ENCODE data around the gene TPCN2.
A peak's percentile ranks its signal among the peaks of the same experiment; 100 is the strongest.

Gene TPCN2

DNA sequence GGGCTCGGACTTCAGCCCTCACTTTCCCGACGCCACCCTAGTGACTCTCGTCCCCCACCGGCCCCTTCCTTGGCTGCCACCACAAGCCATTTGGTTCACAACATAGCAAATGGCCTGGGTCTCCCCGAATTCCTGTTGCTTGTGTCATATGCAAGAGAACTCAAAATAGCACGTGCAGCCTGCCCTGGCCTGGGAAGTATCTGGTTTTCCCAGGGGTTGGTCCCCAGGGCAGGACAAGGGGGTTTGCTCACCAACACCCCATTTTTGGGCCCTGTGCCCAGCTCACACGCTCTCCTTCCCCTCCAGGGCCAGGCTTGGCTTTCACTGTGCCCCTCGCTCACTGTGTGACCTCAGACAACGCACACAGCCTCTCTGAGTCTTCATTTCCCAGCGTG, 12.8 kb upstream of the TPCN2 start:
- Histone ChIP-seq H2AK5ac (ENCODE audit: low read length, severe bottlenecking) (no peak overlapping the region), H2BK5ac (ENCODE audit: low read depth, low read length, poor library complexity, severe bottlenecking) (no peak overlapping the region), H4K91ac (ENCODE audit: low read length) (no peak overlapping the region), H3K4ac (ENCODE audit: low read depth in 1 of 2, low read length in 2 of 2) (no peak overlapping the region), H3K27ac (ENCODE audit: low read length, poor library complexity, severe bottlenecking) (no peak overlapping the region), H3K4me2 (ENCODE audit: low read length, poor library complexity, severe bottlenecking) (no peak overlapping the region), H3K18ac (ENCODE audit: low read depth in 1 of 2, low read length in 2 of 2) (peak overlapping the region in 1 of 2 experiments; percentile 64), H3K14ac (ENCODE audit: low read length in 2 of 2) (peak overlapping the region in 1 of 2 experiments; percentile 45), H3K27me3 (ENCODE audit: control insufficient read depth in 1 of 2, insufficient read depth in 1 of 2, low read length in 2 of 2) (peaks cover 0 to 11% of the 10 kb centered on the region in 2 experiments), H2AFZ (ENCODE audit: low read depth, low read length) (no peak overlapping the region), H4K8ac (ENCODE audit: low read length) (no peak overlapping the region), H2BK12ac (ENCODE audit: low read length in 2 of 2) (no peak overlapping the region), H3K23ac (ENCODE audit: low read length in 2 of 2) (no peak overlapping the region), H3K4me1 (ENCODE audit: control insufficient read depth, insufficient read depth, low read depth, low read length) (peaks cover 21% of the 10 kb centered on the region), H2BK120ac (ENCODE audit: low read depth, low read length) (no peak overlapping the region), H3K79me1 (replicated peaks; ENCODE audit: low read length, poor library complexity, severe bottlenecking) (no peaks in the 10 kb centered on the region), H3K36me3 (ENCODE audit: control insufficient read depth in 1 of 2, insufficient read depth in 2 of 2, low read depth in 1 of 2, low read length in 2 of 2) (no peaks in the 10 kb centered on the region), H3K4me3 (ENCODE audit: insufficient read depth in 1 of 2, low read depth in 1 of 2, low read length in 2 of 2) (no peak overlapping the region), H3K9me3 (ENCODE audit: control insufficient read depth, low read length) (no peaks in the 10 kb centered on the region), H3K9ac (ENCODE audit: low read length) (peak overlapping the region; percentile 9), H2BK15ac (ENCODE audit: low read depth, poor library complexity, severe bottlenecking) (no peak overlapping the region)
- no peak for DNase-seq
- WGBS, result 83% methylated on average over 11 of the region's 11 CpGs

DNA sequence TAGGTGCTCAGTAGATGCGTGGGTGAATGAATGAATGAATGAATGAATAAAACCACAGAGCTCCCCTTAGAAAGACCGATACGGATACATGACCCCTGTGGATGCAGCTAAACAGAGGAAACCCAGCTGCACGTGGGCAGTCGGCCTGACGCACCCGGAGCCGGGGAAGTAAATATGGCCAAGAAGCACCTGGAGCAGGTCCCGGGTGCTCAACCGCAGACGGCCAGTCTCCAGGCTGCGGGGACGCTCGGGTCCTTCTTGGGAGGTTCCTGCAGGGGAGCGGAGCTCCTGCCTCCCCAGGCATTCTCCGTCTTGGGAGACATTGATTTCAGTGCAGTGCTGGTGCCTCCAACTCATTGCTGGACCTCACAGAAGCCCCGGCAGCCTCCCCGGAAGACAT, 11.7 kb upstream of the TPCN2 start:
- H3K4ac ChIP-seq (ENCODE audit: low read depth in 1 of 2, low read length in 2 of 2), result no peak overlapping the region
- H2BK12ac ChIP-seq (ENCODE audit: low read length in 2 of 2), result no peak overlapping the region
- peaks cover 25% of the 10 kb centered on the region for H3K4me1 ChIP-seq (ENCODE audit: control insufficient read depth, insufficient read depth, low read depth, low read length)
- H2AK5ac ChIP-seq (ENCODE audit: low read length, severe bottlenecking), result no peak overlapping the region
- H3K23ac ChIP-seq (ENCODE audit: low read length in 2 of 2), result no peak overlapping the region
- H2BK5ac ChIP-seq (ENCODE audit: low read depth, low read length, poor library complexity, severe bottlenecking), result no peak overlapping the region
- H3K14ac ChIP-seq (ENCODE audit: low read length in 2 of 2), result no peak overlapping the region
- no peak overlapping the region for H2BK120ac ChIP-seq (ENCODE audit: low read depth, low read length)
- no peak overlapping the region for H2AFZ ChIP-seq (ENCODE audit: low read depth, low read length)
- no peaks in the 10 kb centered on the region for H3K36me3 ChIP-seq (ENCODE audit: control insufficient read depth in 1 of 2, insufficient read depth in 2 of 2, low read depth in 1 of 2, low read length in 2 of 2)
- H3K27ac ChIP-seq (ENCODE audit: low read length, poor library complexity, severe bottlenecking), result no peak overlapping the region
- no peak overlapping the region for H3K4me2 ChIP-seq (ENCODE audit: low read length, poor library complexity, severe bottlenecking)
- H3K27me3 ChIP-seq (ENCODE audit: control insufficient read depth in 1 of 2, insufficient read depth in 1 of 2, low read length in 2 of 2), result no peaks in the 10 kb centered on the region
- no peak overlapping the region for H3K9ac ChIP-seq (ENCODE audit: low read length)
- no peak overlapping the region for H2BK15ac ChIP-seq (ENCODE audit: low read depth, poor library complexity, severe bottlenecking)
- no peak overlapping the region for H3K4me3 ChIP-seq (ENCODE audit: insufficient read depth in 1 of 2, low read depth in 1 of 2, low read length in 2 of 2)
- DNase-seq, result no peak
- H3K18ac ChIP-seq (ENCODE audit: low read depth in 1 of 2, low read length in 2 of 2), result no peak overlapping the region
- H4K8ac ChIP-seq (ENCODE audit: low read length), result no peak overlapping the region
- H4K91ac ChIP-seq (ENCODE audit: low read length), result no peak overlapping the region
- H3K79me1 ChIP-seq (replicated peaks; ENCODE audit: low read length, poor library complexity, severe bottlenecking), result no peaks in the 10 kb centered on the region
- H3K9me3 ChIP-seq (ENCODE audit: control insufficient read depth, low read length), result no peaks in the 10 kb centered on the region
- WGBS, result 94% methylated on average over 15 of the region's 18 CpGs

GRCh38 chr11:69037544-69037943, 11.2 kb upstream of the TPCN2 start:
- no peak overlapping the region for H4K8ac ChIP-seq (ENCODE audit: low read length)
- H2BK12ac ChIP-seq (ENCODE audit: low read length in 2 of 2), result no peak overlapping the region
- H2AFZ ChIP-seq (ENCODE audit: low read depth, low read length), result no peak overlapping the region
- H2BK120ac ChIP-seq (ENCODE audit: low read depth, low read length), result no peak overlapping the region
- no peak overlapping the region for H3K4me3 ChIP-seq (ENCODE audit: insufficient read depth in 1 of 2, low read depth in 1 of 2, low read length in 2 of 2)
- no peaks in the 10 kb centered on the region for H3K79me1 ChIP-seq (replicated peaks; ENCODE audit: low read length, poor library complexity, severe bottlenecking)
- no peak for DNase-seq
- H4K91ac ChIP-seq (ENCODE audit: low read length), result no peak overlapping the region
- H2AK5ac ChIP-seq (ENCODE audit: low read length, severe bottlenecking), result no peak overlapping the region
- H3K27me3 ChIP-seq (ENCODE audit: control insufficient read depth in 1 of 2, insufficient read depth in 1 of 2, low read length in 2 of 2), result no peaks in the 10 kb centered on the region
- no peak overlapping the region for H3K9ac ChIP-seq (ENCODE audit: low read length)
- H3K4me2 ChIP-seq (ENCODE audit: low read length, poor library complexity, severe bottlenecking), result no peak overlapping the region
- no peak overlapping the region for H3K18ac ChIP-seq (ENCODE audit: low read depth in 1 of 2, low read length in 2 of 2)
- no peak overlapping the region for H3K23ac ChIP-seq (ENCODE audit: low read length in 2 of 2)
- no peak overlapping the region for H3K27ac ChIP-seq (ENCODE audit: low read length, poor library complexity, severe bottlenecking)
- H2BK15ac ChIP-seq (ENCODE audit: low read depth, poor library complexity, severe bottlenecking), result no peak overlapping the region
- H3K4ac ChIP-seq (ENCODE audit: low read depth in 1 of 2, low read length in 2 of 2), result no peak overlapping the region
- 96% methylated on average over 7 of the region's 8 CpGs for WGBS
- H3K14ac ChIP-seq (ENCODE audit: low read length in 2 of 2), result no peak overlapping the region
- no peak overlapping the region for H2BK5ac ChIP-seq (ENCODE audit: low read depth, low read length, poor library complexity, severe bottlenecking)
- H3K4me1 ChIP-seq (ENCODE audit: control insufficient read depth, insufficient read depth, low read depth, low read length), result peaks cover 25% of the 10 kb centered on the region
- no peaks in the 10 kb centered on the region for H3K9me3 ChIP-seq (ENCODE audit: control insufficient read depth, low read length)
- no peaks in the 10 kb centered on the region for H3K36me3 ChIP-seq (ENCODE audit: control insufficient read depth in 1 of 2, insufficient read depth in 2 of 2, low read depth in 1 of 2, low read length in 2 of 2)

GRCh38 chr11:69039501-69039900, 9.2 kb upstream of the TPCN2 start:
- Histone ChIP-seq H2BK5ac (ENCODE audit: low read depth, low read length, poor library complexity, severe bottlenecking) (no peak overlapping the region), H3K27ac (ENCODE audit: low read length, poor library complexity, severe bottlenecking) (no peak overlapping the region), H3K79me1 (replicated peaks; ENCODE audit: low read length, poor library complexity, severe bottlenecking) (no peaks in the 10 kb centered on the region), H3K14ac (ENCODE audit: low read length in 2 of 2) (no peak overlapping the region), H3K18ac (ENCODE audit: low read depth in 1 of 2, low read length in 2 of 2) (no peak overlapping the region), H3K4me1 (ENCODE audit: control insufficient read depth, insufficient read depth, low read depth, low read length) (peaks cover 20% of the 10 kb centered on the region), H3K4ac (ENCODE audit: low read depth in 1 of 2, low read length in 2 of 2) (no peak overlapping the region), H3K4me3 (ENCODE audit: insufficient read depth in 1 of 2, low read depth in 1 of 2, low read length in 2 of 2) (no peak overlapping the region), H2AFZ (ENCODE audit: low read depth, low read length) (no peak overlapping the region), H3K36me3 (ENCODE audit: control insufficient read depth in 1 of 2, insufficient read depth in 2 of 2, low read depth in 1 of 2, low read length in 2 of 2) (no peaks in the 10 kb centered on the region), H3K9ac (ENCODE audit: low read length) (no peak overlapping the region), H3K27me3 (ENCODE audit: control insufficient read depth in 1 of 2, insufficient read depth in 1 of 2, low read length in 2 of 2) (no peaks in the 10 kb centered on the region), H2BK12ac (ENCODE audit: low read length in 2 of 2) (no peak overlapping the region), H2BK120ac (ENCODE audit: low read depth, low read length) (no peak overlapping the region), H4K8ac (ENCODE audit: low read length) (no peak overlapping the region), H4K91ac (ENCODE audit: low read length) (no peak overlapping the region), H3K4me2 (ENCODE audit: low read length, poor library complexity, severe bottlenecking) (no peak overlapping the region), H2AK5ac (ENCODE audit: low read length, severe bottlenecking) (no peak overlapping the region), H3K23ac (ENCODE audit: low read length in 2 of 2) (no peak overlapping the region), H3K9me3 (ENCODE audit: control insufficient read depth, low read length) (no peaks in the 10 kb centered on the region), H2BK15ac (ENCODE audit: low read depth, poor library complexity, severe bottlenecking) (no peak overlapping the region)
- 86% methylated on average over 1 of the region's 1 CpG for WGBS
- no peak for DNase-seq
